Measurements from ENCODE around the gene MPRIP. TPM values are rescaled to one million over a fixed set of nuclear protein-coding genes. Genes with fewer than 3 reads are reported as not detected.

Gene MPRIP
- polyA plus RNA-seq, 1 of the 3 experiments (the other 2 are of a cell fraction): 64.4 TPM

- H3K9me3 ChIP-seq: no peaks in the 10 kb centered on the region
- ChIA-PET CTCF (interaction anchor here (0.6 kb wide), 1 partner anchor 346 kb away, joined by 3 read pairs; no protein-coding TSS in a partner anchor), POLR2A (no interaction called here)
- H3F3A ChIP-seq (replicated peaks; ENCODE audit: insufficient read depth): peaks cover 17% of the 10 kb centered on the region
- H3K4me3 ChIP-seq (ENCODE audit: low read depth in 2 of 2, low read length in 1 of 2): no peak overlapping the region
- H3K36me3 ChIP-seq (replicated peaks in 1 of 2; ENCODE audit: control insufficient read depth in 1 of 2, insufficient read depth in 2 of 2, low read length in 1 of 2): peaks cover 0 to 2% of the 10 kb centered on the region in 2 experiments
- peak overlapping the region; percentile 99; the same call in 1 of the 2 replicates for H3K4me2 ChIP-seq
- no peak overlapping the region for H3K9ac ChIP-seq
- no peaks in the 10 kb centered on the region for H3K9me2 ChIP-seq
- H2AFZ ChIP-seq (ENCODE audit: low read depth): no peak overlapping the region
- H3K27me3 ChIP-seq (ENCODE audit: insufficient read depth): no peaks in the 10 kb centered on the region
- no peaks in the 10 kb centered on the region for H4K20me1 ChIP-seq (ENCODE audit: insufficient read depth)
- H3K79me2 ChIP-seq (ENCODE audit: insufficient read depth): peaks cover 12% of the 10 kb centered on the region; the same call in 1 of the 2 replicates
- H3K4me1 ChIP-seq (ENCODE audit: control insufficient read depth in 1 of 2, insufficient read depth in 2 of 2, low read depth in 1 of 2, low read length in 1 of 2): peaks cover 20 to 29% of the 10 kb centered on the region in 2 experiments; a peak in 3 of 4 replicates
- no peak for DNase-seq
- no peak for TF ChIP-seq CTCF (IDR thresholded peaks at IDR 0.05)
- TF ChIP-seq, protein P1, sequence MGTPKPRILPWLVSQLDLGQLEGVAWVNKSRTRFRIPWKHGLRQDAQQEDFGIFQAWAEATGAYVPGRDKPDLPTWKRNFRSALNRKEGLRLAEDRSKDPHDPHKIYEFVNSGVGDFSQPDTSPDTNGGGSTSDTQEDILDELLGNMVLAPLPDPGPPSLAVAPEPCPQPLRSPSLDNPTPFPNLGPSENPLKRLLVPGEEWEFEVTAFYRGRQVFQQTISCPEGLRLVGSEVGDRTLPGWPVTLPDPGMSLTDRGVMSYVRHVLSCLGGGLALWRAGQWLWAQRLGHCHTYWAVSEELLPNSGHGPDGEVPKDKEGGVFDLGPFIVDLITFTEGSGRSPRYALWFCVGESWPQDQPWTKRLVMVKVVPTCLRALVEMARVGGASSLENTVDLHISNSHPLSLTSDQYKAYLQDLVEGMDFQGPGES (IDR thresholded peaks at IDR 0.05; ENCODE audit: low read depth, low read length): no peak
- no peak for TF ChIP-seq RXRA (IDR thresholded peaks at IDR 0.05; ENCODE audit: borderline replicate concordance, low read depth)
- TF ChIP-seq MAX (IDR thresholded peaks at IDR 0.05; ENCODE audit: low read depth): no peak
- no peak for TF ChIP-seq SMC3 (IDR thresholded peaks at IDR 0.05; ENCODE audit: low read depth, low read length)
- TF ChIP-seq POLR2AphosphoS5 (IDR thresholded peaks at IDR 0.05; ENCODE audit: low read depth, low read length): no peak
- no peak for TF ChIP-seq ELF1 (IDR thresholded peaks at IDR 0.05)
- TF ChIP-seq CHD2 (IDR thresholded peaks at IDR 0.05; ENCODE audit: low read length, partially characterized antibody): no peak
- no peak for TF ChIP-seq FOXJ3 (CRISPR knock-in tag; IDR thresholded peaks at IDR 0.05)
- no peak for TF ChIP-seq REST (IDR thresholded peaks at IDR 0.05; ENCODE audit: low read depth, low read length)
- no peak for TF ChIP-seq ZBTB33 (IDR thresholded peaks at IDR 0.05; ENCODE audit: borderline replicate concordance, low read depth)
- no peak for TF ChIP-seq GATA2 (CRISPR knock-in tag; IDR thresholded peaks at IDR 0.05)
- TF ChIP-seq NFIC (IDR thresholded peaks at IDR 0.05; ENCODE audit: borderline replicate concordance): no peak
- TF ChIP-seq MEF2A (IDR thresholded peaks at IDR 0.05; ENCODE audit: borderline replicate concordance, low read depth): no peak
- TF ChIP-seq TAF1 (IDR thresholded peaks at IDR 0.05; ENCODE audit: borderline replicate concordance, low read depth, low read length): no peak
- TF ChIP-seq GABPA (IDR thresholded peaks at IDR 0.05; ENCODE audit: low read depth): no peak
- 93% methylated on average over 14 of the region's 15 CpGs for WGBS (ENCODE audit: low lambda C conversion rate)
- no peak overlapping the region for H3K27ac ChIP-seq (ENCODE audit: low read depth in 2 of 2, low read length in 1 of 2)
Measured at GRCh38 chr17:17204041-17204591, 161.9 kb downstream of the MPRIP start.
